Calu3 (cell line): ENCODE measurements around the gene GRIP1. TPM values are rescaled to one million over a fixed set of nuclear protein-coding genes. Genes with fewer than 3 reads are reported as not detected.

Experiments
- BruUV-seq: library from RNA; stranded (reverse); fragments of 400-500 nt; replicated peaks from 2 replicates; lab custom pipeline; 2021; lab: Mats Ljungman, UMichigan
- CTCF ChIA-PET: fragments of 300-600 bp; sonication (Branson Sonifier 250); formaldehyde crosslinking; loops from one replicate; lab custom pipeline; 2022; ENCODE audit warnings: antibody characterized with exemption; lab: Charles Lee
- DNase-seq: peaks from one replicate; pipeline ENCODE4 v3.0.0; 2022
- H3K27ac Mint-ChIP-seq: one replicate; pipeline ENCODE4 v1.8.0; 2022; ENCODE audit warnings: mixed read lengths; ENCODE audit not compliant: unreplicated experiment
- H3K27me3 Mint-ChIP-seq: one replicate; pipeline ENCODE4 v1.8.0; 2022; ENCODE audit warnings: mixed read lengths; ENCODE audit not compliant: unreplicated experiment
- H3K36me3 Mint-ChIP-seq: one replicate; pipeline ENCODE4 v1.8.0; 2022; ENCODE audit warnings: mild to moderate bottlenecking, moderate library complexity, mixed read lengths; ENCODE audit not compliant: insufficient read depth, unreplicated experiment
- H3K4me1 Mint-ChIP-seq: one replicate; pipeline ENCODE4 v1.8.0; 2022; ENCODE audit warnings: mild to moderate bottlenecking, low read depth, mixed read lengths; ENCODE audit not compliant: unreplicated experiment
- H3K4me3 Mint-ChIP-seq: one replicate; pipeline ENCODE4 v1.8.0; 2022; ENCODE audit warnings: mild to moderate bottlenecking, low read depth, moderate library complexity, mixed read lengths; ENCODE audit not compliant: unreplicated experiment
- H3K9me3 Mint-ChIP-seq: one replicate; pipeline ENCODE4 v1.8.0; 2022; ENCODE audit warnings: low read depth, mixed read lengths; ENCODE audit not compliant: unreplicated experiment
- CTCF ChIP-seq: fragments of 200-600 bp; IDR thresholded peaks from one replicate; pipeline ENCODE4 v1.8.0; 2022; ENCODE audit warnings: antibody characterized with exemption; ENCODE audit not compliant: unreplicated experiment
- intact Hi-C: fragments of 100-400 bp; cut with micrococcal nuclease; formaldehyde crosslinking; loops from one replicate; pipeline ENCODE4 v1.10.0; 2022; ENCODE audit not compliant: unreplicated experiment
- total RNA-seq: library from RNA; stranded (reverse); gene quantifications from 2 replicates; pipeline ENCODE4 v1.2.3, GENCODE V29; 2022

GRIP1 gene
- total RNA-seq, 1 experiment from 2014 or later = 47.4 TPM

- H3K9me3 Mint-ChIP-seq = no peaks in the 10 kb centered on the region
- CTCF ChIA-PET = no interaction called here
- H3K36me3 Mint-ChIP-seq = no peaks in the 10 kb centered on the region
- intact Hi-C loops = no loop called here
- H3K27ac Mint-ChIP-seq = no peak overlapping the region
- no peaks in the 10 kb centered on the region for H3K27me3 Mint-ChIP-seq
- DNase-seq = no peak
- H3K4me1 Mint-ChIP-seq = no peaks in the 10 kb centered on the region
- no peak for TF ChIP-seq CTCF
- no TSS peak for BruUV-seq
- no peak overlapping the region for H3K4me3 Mint-ChIP-seq
Observed at GRCh38 chr12:66456612-66457011, 222.3 kb downstream of the GRIP1 start.

- no peak overlapping the region for H3K27ac Mint-ChIP-seq
- no peaks in the 10 kb centered on the region for H3K27me3 Mint-ChIP-seq
- CTCF ChIA-PET = interaction anchor here (0.6 kb wide), 1 partner anchor 523 kb away, joined by 5 read pairs; no protein-coding TSS in a partner anchor
- no peaks in the 10 kb centered on the region for H3K4me1 Mint-ChIP-seq
- no peak for DNase-seq
- TF ChIP-seq CTCF = no peak
- intact Hi-C loops = no loop called here
- H3K36me3 Mint-ChIP-seq = no peaks in the 10 kb centered on the region
- H3K4me3 Mint-ChIP-seq = no peak overlapping the region
- H3K9me3 Mint-ChIP-seq = no peaks in the 10 kb centered on the region
- BruUV-seq = no TSS peak
Observed at GRCh38 chr12:66453844-66454243, 225.0 kb downstream of the GRIP1 start.

- Mint-ChIP-seq H3K27me3 (no peaks in the 10 kb centered on the region), H3K36me3 (no peaks in the 10 kb centered on the region), H3K27ac (no peak overlapping the region), H3K9me3 (no peaks in the 10 kb centered on the region), H3K4me3 (no peak overlapping the region), H3K4me1 (no peaks in the 10 kb centered on the region)
- no TSS peak for BruUV-seq
- no peak for DNase-seq
- TF ChIP-seq CTCF = no peak
- intact Hi-C loops = no loop called here
- CTCF ChIA-PET = no interaction called here
Observed at GRCh38 chr12:66453120-66453519, 225.8 kb downstream of the GRIP1 start.

GRCh38 chr12:66449531-66449930 is 229.3 kb downstream of the GRIP1 start:
- no peak overlapping the region for H3K27ac Mint-ChIP-seq
- H3K4me1 Mint-ChIP-seq = no peaks in the 10 kb centered on the region
- no peaks in the 10 kb centered on the region for H3K36me3 Mint-ChIP-seq
- BruUV-seq = no TSS peak
- no peaks in the 10 kb centered on the region for H3K9me3 Mint-ChIP-seq
- intact Hi-C loops = no loop called here
- TF ChIP-seq CTCF = no peak
- H3K27me3 Mint-ChIP-seq = no peaks in the 10 kb centered on the region
- H3K4me3 Mint-ChIP-seq = no peak overlapping the region
- CTCF ChIA-PET = interaction anchor here (0.6 to 1.1 kb wide), 2 partner anchors 15 to 144 kb away, joined by 3 read pairs; no protein-coding TSS in a partner anchor
- no peak for DNase-seq
